PC-3 (cell line): Measurements from ENCODE around the gene SNTG2. TPM values are rescaled to one million over a fixed set of nuclear protein-coding genes. Genes with fewer than 3 reads are reported as not detected.

Source experiments
- ATAC-seq: fragments of 200-7000 bp; cut with Tn5 transposase; 2 replicates; pipeline ENCODE4 v1.9.1; 2020; ENCODE audit warnings: mild to moderate bottlenecking, moderate library complexity
- BruUV-seq: library from RNA; stranded (reverse); fragments of 400-500 nt; replicated peaks from 2 replicates; lab custom pipeline; 2021; lab: Mats Ljungman, UMichigan
- CTCF ChIA-PET: fragments of 300-600 bp; sonication (Branson Sonifier 250); formaldehyde crosslinking; loops from one replicate; lab custom pipeline; 2022; ENCODE audit warnings: antibody characterized with exemption; lab: Charles Lee
- POLR2A ChIA-PET: fragments of 300-600 bp; sonication (Branson Sonifier 250); formaldehyde crosslinking; loops from one replicate; lab custom pipeline; 2022; ENCODE audit warnings: antibody characterized with exemption; ENCODE audit not compliant: unreplicated experiment; lab: Charles Lee
- DNase-seq: peaks from one replicate; pipeline ENCODE4 v3.0.0-alpha.2; 2015
- H2AFZ ChIP-seq: fragments of 300-600 bp; sonication (generic); 2 replicates; pipeline ENCODE4 v1.6.0; 2016; ENCODE audit warnings: antibody characterized with exemption, low read length
- H3F3A ChIP-seq: fragments of 300-600 bp; sonication (generic); one replicate; pipeline ENCODE4 v1.6.0; 2017; ENCODE audit warnings: antibody characterized with exemption, low read length, control low read depth, mild to moderate bottlenecking; ENCODE audit not compliant: unreplicated experiment
- H3K27ac ChIP-seq: fragments of 300-600 bp; sonication (generic); 2 replicates; pipeline ENCODE4 v1.5.1; 2016; ENCODE audit warnings: mild to moderate bottlenecking, low read length
- H3K27me3 ChIP-seq: fragments of 300-600 bp; sonication (generic); 2 replicates; pipeline ENCODE4 v1.6.1; 2016; ENCODE audit warnings: low read length, mixed read lengths
- H3K36me3 ChIP-seq: fragments of 300-600 bp; sonication (generic); 2 replicates; pipeline ENCODE4 v1.6.1; 2016; ENCODE audit warnings: low read depth, mixed run types, low read length, mixed read lengths
- H3K4me1 ChIP-seq: fragments of 300-600 bp; sonication (generic); 2 replicates; pipeline ENCODE4 v1.5.1; 2016; ENCODE audit warnings: low read length; ENCODE audit not compliant: insufficient read depth
- H3K4me2 ChIP-seq: fragments of 300-600 bp; sonication (generic); 2 replicates; pipeline ENCODE4 v1.6.0; 2016; ENCODE audit warnings: low read length
- H3K4me3 ChIP-seq: fragments of 300-600 bp; sonication (generic); 2 replicates; pipeline ENCODE4 v1.5.1; 2016; ENCODE audit warnings: mild to moderate bottlenecking, low read length, mixed read lengths
- H3K79me2 ChIP-seq: fragments of 300-600 bp; sonication (generic); 2 replicates; pipeline ENCODE4 v1.6.1; 2017; ENCODE audit warnings: low read length, mixed read lengths
- H3K9ac ChIP-seq: fragments of 300-600 bp; sonication (generic); 2 replicates; pipeline ENCODE4 v1.6.0; 2016; ENCODE audit warnings: mild to moderate bottlenecking, low read length
- H3K9me2 ChIP-seq: fragments of 300-600 bp; sonication (generic); replicated peaks from 2 replicates; pipeline ENCODE4 v1.6.1; 2016; ENCODE audit warnings: mixed run types, low read length, mixed read lengths
- H3K9me3 ChIP-seq: fragments of 300-600 bp; sonication (generic); 2 replicates; pipeline ENCODE4 v1.6.1; 2016; ENCODE audit warnings: low read length, mixed read lengths
- H4K20me1 ChIP-seq: fragments of 300-600 bp; sonication (generic); 2 replicates; pipeline ENCODE4 v1.6.1; 2016; ENCODE audit warnings: low read length, mixed read lengths
- CTCF ChIP-seq: fragments of 300-600 bp; sonication (generic); conservative IDR thresholded peaks from 2 replicates; pipeline ENCODE4 v1.5.1; 2017; ENCODE audit warnings: antibody characterized with exemption, low read depth, mild to moderate bottlenecking, low read length
- EZH2 ChIP-seq: fragments of 300-600 bp; sonication (generic); IDR thresholded peaks from one replicate; pipeline ENCODE4 v1.6.1; 2017; ENCODE audit warnings: antibody characterized with exemption, mild to moderate bottlenecking, low read length; ENCODE audit not compliant: unreplicated experiment
- EZH2phosphoT487 ChIP-seq: fragments of 300-600 bp; sonication (generic); IDR thresholded peaks from 2 replicates; pipeline ENCODE4 v1.6.1; 2018; ENCODE audit warnings: mild to moderate bottlenecking, antibody characterized with exemption, low read length, borderline replicate concordance
- intact Hi-C: fragments of 100-400 bp; cut with micrococcal nuclease; formaldehyde crosslinking; loops from 2 replicates; pipeline ENCODE4 v1.9.0; 2023
- total RNA-seq: library from RNA; depleted of rRNA; stranded (reverse); fragments of >200 nt; gene quantifications from 2 replicates; pipeline ENCODE4 v1.2.3, GENCODE V29; 2014

Gene SNTG2
- total RNA-seq, 1 experiment from 2014 or later, result not detected

GRCh38 chr2:1037066-1037465 is 86.4 kb downstream of the SNTG2 start:
- H3K4me1 ChIP-seq, result no peaks in the 10 kb centered on the region
- ChIA-PET CTCF (no interaction called here), POLR2A (no interaction called here)
- TF ChIP-seq CTCF, result no peak
- DNase-seq, result no peak
- no peaks in the 10 kb centered on the region for H3K9me2 ChIP-seq
- H3K27ac ChIP-seq, result no peak overlapping the region
- peaks cover 70% of the 10 kb centered on the region for H3K27me3 ChIP-seq
- H3K9me3 ChIP-seq, result no peaks in the 10 kb centered on the region; the same call in 1 of the 2 replicates
- H3K9ac ChIP-seq, result no peak overlapping the region
- H3K4me2 ChIP-seq, result no peak overlapping the region
- H3K4me3 ChIP-seq, result no peak overlapping the region
- intact Hi-C loops, result no loop called here
- BruUV-seq, result no TSS peak
- no peaks in the 10 kb centered on the region for H3K36me3 ChIP-seq
- no peaks in the 10 kb centered on the region for H3F3A ChIP-seq
- no peaks in the 10 kb centered on the region for H3K79me2 ChIP-seq
- no peak for ATAC-seq
- H2AFZ ChIP-seq, result no peak overlapping the region
- H4K20me1 ChIP-seq, result no peaks in the 10 kb centered on the region

GRCh38 chr2:1039549-1039948 is 88.9 kb downstream of the SNTG2 start:
- Histone ChIP-seq H3K9ac (no peak overlapping the region), H3K4me2 (no peak overlapping the region), H3K36me3 (no peaks in the 10 kb centered on the region), H3K79me2 (no peaks in the 10 kb centered on the region), H3K9me2 (no peaks in the 10 kb centered on the region), H4K20me1 (no peaks in the 10 kb centered on the region), H3K27ac (no peak overlapping the region), H3K4me1 (no peaks in the 10 kb centered on the region), H3K27me3 (peaks cover 60% of the 10 kb centered on the region), H3K9me3 (no peaks in the 10 kb centered on the region), H3K4me3 (no peak overlapping the region), H3F3A (no peaks in the 10 kb centered on the region), H2AFZ (no peak overlapping the region)
- no TSS peak for BruUV-seq
- ChIA-PET POLR2A (no interaction called here), CTCF (no interaction called here)
- DNase-seq, result no peak
- no peak for TF ChIP-seq EZH2phosphoT487
- no peak for TF ChIP-seq EZH2
- no peak for TF ChIP-seq CTCF
- intact Hi-C loops, result no loop called here
- no peak for ATAC-seq

GRCh38 chr2:1041012-1041805 is 90.6 kb downstream of the SNTG2 start:
- Histone ChIP-seq H3K27ac (no peak overlapping the region), H3K9ac (no peak overlapping the region), H3K4me3 (no peak overlapping the region), H3K79me2 (no peaks in the 10 kb centered on the region), H3F3A (no peaks in the 10 kb centered on the region), H2AFZ (no peak overlapping the region), H3K9me3 (no peaks in the 10 kb centered on the region), H3K27me3 (peaks cover 50% of the 10 kb centered on the region), H3K4me2 (no peak overlapping the region), H3K4me1 (no peaks in the 10 kb centered on the region), H3K36me3 (no peaks in the 10 kb centered on the region), H4K20me1 (no peaks in the 10 kb centered on the region), H3K9me2 (no peaks in the 10 kb centered on the region)
- ChIA-PET CTCF (no interaction called here), POLR2A (no interaction called here)
- BruUV-seq, result no TSS peak
- DNase-seq (no peak), ATAC-seq (no peak)
- no peak for TF ChIP-seq EZH2phosphoT487
- no peak for TF ChIP-seq EZH2
- no peak for TF ChIP-seq CTCF
- intact Hi-C loops, result no loop called here
